HG02870 (cell line): ENCODE data around the gene CTRL.

Experiments
- ATAC-seq: cut with Tn5 transposase; IDR thresholded peaks from one replicate; pipeline ENCODE4 v1.9.1; 2021; ENCODE audit warnings: mild to moderate bottlenecking, moderate library complexity; ENCODE audit not compliant: unreplicated experiment

Gene CTRL

GRCh38 chr16:67963662-67964321 lies 32.1 kb upstream of the CTRL start:
- ATAC-seq: no peak

DNA sequence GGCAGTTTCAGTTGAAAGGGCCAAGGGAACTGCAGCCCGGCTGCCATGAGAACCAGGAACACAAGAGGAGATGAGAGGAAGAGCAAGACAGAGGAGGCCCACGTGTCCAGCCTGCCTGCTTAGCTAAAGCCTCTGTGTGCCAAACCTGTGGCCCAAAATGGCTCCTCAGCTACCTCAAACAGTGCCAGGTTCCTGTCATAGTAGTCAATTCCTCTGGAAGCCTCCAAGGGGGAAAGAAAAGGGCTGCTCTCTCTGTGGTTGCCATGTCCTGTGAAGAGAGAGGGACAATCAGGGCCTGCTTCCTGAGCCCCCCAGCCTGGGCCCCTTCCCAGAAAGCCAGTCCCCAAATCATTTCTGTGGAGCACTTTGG lies 31.6 kb upstream of the CTRL start:
- ATAC-seq: no peak

- ATAC-seq: no peak
Measured at GRCh38 chr16:67962135-67962534, 30.5 kb upstream of the CTRL start.

DNA sequence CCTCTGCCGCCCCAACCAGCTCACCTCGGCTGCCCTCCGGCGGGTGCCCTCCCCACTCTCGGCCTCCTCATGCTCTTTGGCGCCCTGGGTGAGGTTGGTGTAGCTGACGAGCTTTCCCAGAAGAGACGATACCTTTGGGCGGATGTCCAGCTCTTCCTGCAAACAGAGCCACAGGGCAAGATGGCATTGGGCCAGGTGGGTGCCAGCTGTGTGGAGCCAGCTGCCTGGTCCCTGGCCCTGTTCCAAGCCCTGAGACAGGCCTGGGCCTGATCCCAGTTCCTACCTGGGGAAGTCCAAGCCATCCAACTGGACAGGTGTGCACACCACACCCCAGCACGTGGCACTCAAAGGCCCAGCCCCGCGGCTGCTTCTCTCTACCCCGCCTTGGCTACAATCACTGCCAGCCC lies 29.9 kb upstream of the CTRL start:
- ATAC-seq: no peak

- no peak for ATAC-seq
Measured at GRCh38 chr16:67959536-67960329, 28.1 kb upstream of the CTRL start.

GRCh38 chr16:67957622-67958021 lies 26.0 kb upstream of the CTRL start:
- no peak for ATAC-seq

DNA sequence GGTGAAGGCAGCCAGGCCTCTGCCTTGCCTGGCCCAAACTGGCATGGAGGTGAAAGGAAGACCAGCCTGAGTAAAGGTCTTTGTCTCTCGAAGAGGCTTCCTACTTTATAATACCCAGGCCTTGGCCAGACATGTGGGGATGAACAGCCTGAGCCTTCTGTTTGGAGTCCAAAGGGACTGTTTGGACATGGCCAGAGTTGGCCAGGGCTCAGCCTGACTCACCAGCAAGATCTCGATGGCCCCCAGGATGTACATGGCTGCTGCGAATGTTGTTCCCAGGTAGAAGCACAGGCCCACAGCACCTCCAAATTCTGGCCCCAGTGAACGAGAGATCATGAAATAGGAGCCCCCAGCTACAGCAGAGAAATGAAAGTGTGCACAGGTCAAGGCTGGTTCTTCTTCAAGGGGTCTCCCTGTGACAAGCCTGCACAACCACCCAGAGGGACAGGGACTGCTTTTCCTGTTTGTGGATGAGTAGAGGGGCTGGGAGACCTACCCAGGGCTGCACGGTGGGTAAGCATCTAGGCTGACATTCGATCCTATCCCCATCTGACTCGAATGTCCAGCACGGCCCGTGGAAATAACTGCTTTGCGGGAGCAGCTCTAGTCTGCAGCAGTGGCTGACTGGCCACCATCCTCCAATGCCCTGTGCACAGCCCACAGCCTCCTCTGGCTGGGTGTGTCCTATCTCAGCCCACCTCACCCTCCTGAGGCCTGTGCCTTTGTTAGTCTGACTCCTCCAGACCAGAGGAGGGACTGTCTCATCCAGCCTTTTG lies 22.9 kb upstream of the CTRL start:
- no peak for ATAC-seq

- no peak for ATAC-seq
Measured at GRCh38 chr16:67953641-67954375, 22.1 kb upstream of the CTRL start.

- no peak for ATAC-seq
Measured at GRCh38 chr16:67951485-67951884, 19.8 kb upstream of the CTRL start.

DNA sequence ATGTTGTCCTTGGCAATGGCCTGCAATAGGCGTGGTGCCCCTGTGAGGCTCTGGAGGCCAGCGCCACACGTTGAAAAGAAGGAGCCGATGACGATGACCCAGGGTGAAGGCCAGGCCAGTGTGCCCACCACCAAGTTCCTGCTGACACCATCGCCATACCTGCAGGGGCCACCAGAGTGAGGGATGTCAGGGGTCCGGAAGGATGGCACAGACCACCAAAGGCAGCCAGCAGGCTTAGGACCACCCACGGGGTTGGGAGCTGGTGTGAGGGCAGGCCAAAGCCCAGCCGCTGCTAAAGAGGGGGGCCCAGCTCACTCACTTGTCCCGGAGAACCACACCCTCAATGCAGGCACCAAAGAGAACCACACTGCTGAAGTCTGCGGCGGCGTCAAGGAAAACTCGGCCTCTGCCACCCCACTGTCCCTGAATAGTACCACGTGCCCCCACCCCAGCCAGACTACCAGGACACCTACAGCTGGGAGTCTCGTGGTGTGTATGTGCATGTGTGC lies 18.7 kb upstream of the CTRL start:
- no peak for ATAC-seq

DNA sequence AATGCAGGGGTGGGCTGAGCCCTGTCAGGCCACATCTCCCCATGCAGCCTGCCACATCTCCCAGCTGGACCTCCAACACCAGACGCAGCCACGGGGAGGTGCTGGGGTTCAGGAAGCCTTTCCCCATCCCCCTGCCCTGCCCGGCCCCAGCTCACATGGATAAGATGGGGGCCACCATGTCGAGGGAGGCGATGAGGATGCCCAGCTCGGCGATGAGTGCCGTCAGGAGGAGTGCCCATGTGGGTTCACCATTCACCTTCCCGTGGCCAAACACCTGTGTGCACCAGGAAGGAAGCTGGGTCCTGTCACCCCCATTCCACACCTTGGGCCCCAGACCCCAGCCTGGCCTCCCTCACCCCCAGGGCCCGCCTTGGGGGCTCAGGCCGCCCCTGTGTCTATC lies 18.0 kb upstream of the CTRL start:
- ATAC-seq: no peak

GRCh38 chr16:67948015-67948414 lies 16.4 kb upstream of the CTRL start:
- no peak for ATAC-seq

DNA sequence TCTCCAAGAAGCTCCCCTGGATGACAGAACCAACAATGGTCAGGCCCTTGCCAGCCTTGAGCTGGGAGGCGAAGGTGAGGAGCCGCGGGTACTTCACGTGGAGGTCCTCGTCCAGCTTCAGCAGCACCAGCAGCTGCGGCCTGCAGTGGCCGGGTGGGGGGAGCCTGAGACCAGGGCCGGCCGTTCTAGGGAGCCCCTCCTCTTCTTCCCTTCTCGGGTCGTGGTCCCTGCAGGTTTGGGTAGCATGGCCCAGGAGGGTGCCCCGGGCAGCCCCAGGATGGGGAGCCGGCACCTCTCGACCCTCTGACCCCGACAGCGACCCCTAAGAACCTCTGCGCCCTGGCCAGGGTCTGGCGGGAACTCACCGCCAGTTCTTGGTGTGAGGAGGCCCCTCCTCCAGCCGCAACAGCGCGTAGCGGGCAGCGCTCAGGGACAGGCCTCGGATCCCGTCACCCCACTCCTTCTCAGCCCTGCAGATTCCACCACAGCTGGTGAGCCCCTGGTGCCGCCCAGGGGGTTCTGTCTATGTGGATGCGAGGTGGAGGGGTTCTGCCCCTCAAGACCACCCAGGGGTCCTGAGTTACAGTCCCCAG lies 15.4 kb upstream of the CTRL start:
- ATAC-seq: no peak

GRCh38 chr16:67946128-67946569 lies 14.5 kb upstream of the CTRL start:
- no peak for ATAC-seq

DNA sequence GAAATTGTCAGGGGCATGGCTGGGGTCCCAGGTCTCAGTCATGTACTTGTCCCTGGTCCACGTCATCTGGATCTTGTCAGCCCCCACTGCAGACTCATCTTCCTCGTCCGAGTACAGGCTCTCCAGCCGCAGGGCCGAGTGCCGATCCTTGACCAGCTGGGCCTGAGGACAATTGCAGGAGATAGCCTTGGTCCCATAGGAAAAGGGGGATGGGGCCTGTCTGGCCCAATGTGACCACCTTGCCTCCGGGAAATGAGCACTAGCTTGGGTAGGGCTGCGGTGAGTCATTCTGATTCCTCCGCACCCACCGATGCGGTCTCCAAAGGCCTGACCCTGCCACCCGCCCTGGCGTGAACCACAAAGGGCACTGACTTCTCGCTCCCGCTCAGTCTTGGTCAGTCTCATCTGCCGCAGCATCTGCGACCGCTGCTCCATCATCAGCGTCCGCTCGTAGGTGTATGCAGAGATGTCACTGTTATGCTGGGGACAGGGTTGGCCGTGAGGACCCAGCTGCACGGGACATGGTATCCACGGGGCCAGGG lies 13.8 kb upstream of the CTRL start:
- no peak for ATAC-seq

DNA sequence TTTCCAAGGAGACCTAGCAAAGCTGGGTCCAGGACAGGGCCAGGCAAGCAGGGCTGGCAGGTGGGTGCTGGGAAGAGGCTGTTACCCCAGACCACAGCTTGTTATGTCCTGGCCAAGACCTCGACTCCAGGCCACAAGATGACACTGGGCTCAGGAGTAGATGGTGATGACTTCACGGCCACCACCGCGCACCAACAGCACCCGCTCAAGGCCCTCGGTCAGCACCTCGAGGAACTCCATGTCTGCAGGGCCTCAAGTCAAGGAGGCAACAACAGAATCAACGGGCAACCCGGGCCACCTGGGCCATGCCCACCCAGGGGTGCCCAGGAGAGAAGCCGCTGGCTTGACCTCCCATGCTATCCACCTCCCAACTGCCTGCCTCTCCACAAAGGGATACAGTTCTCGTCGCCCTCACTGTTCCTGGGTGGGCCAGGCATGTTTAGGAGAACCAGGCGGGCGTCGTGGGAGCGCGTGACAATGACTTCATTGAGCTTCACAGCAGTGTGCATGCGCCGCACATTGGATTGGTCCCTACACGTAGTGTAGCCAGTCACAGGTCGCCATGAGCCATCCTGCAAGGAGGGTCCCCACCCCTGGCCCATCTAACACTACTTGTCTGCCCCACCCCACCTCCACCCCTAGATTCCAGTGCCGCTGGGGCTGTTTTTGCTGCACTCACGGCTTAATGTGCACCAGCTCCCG lies 13.2 kb upstream of the CTRL start:
- ATAC-seq: no peak

GRCh38 chr16:67943619-67944504 lies 12.2 kb upstream of the CTRL start, which contains the start of gene LCAT:
Gene LCAT, minus strand, starts transcription at chr16:67944120. Its CDS starts 19 bp downstream, at chr16:67944101.
- no peak for ATAC-seq

DNA sequence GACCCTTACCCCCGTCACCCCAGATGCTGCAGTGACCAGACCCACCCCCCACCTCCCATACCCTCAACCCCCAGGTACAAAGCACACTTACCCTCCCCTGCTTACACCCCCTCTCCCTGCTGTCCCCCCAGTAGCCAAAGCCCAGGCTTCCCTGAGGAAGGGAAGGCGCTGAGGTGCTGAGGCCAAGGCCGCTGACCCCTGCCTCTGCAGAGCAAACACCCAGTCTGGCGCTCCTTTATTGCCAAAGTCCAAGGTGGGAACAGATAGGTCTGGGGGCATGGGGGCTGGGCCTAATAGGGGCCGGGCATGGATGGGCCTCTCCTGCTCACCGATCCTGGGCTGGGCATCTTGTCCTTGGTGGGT lies 11.6 kb upstream of the CTRL start:
- ATAC-seq: no peak
